Measurements from ENCODE around the gene LRP1.
A peak's percentile ranks its signal among the peaks of the same experiment; 100 is the strongest.

LRP1 gene

DNA sequence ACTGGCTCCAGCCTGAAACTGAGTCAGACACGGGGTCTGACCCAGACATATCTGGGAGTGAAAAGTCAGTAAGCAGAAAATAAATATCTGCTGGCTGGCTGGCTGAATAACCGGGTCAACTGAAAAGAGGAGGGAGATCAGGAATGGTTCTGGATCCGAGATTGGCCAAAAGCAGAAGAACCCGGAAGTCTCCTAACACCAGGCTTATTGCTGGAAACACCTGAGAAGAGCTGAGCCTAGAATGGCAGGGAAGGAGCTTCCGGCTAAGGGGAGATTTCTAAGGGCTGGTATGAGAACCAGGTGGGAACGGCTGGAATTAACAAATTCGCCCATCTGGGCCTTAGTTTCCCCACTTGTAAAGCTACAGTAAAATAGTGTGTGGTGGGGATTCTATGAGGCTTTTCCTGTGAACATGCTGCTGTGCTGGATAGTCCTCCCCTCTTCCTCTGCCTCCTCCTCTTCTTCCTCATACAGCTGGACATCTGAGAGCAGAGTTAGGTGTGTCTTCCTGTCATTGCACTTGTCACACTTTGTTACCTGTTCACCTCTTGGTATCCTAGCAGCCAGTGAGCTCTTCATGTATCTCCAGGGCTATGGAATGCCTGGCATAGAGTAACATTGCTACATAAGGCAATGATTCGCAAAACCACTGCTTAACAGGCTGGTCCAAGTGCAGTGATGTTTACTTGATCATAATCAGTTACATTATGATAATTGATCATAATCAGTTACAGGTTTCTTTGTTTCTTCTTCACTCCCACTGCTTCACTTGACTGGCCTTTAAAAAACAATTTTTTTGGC lies 99.2 kb downstream of the LRP1 start:
- DNase-seq, result no peak

DNA sequence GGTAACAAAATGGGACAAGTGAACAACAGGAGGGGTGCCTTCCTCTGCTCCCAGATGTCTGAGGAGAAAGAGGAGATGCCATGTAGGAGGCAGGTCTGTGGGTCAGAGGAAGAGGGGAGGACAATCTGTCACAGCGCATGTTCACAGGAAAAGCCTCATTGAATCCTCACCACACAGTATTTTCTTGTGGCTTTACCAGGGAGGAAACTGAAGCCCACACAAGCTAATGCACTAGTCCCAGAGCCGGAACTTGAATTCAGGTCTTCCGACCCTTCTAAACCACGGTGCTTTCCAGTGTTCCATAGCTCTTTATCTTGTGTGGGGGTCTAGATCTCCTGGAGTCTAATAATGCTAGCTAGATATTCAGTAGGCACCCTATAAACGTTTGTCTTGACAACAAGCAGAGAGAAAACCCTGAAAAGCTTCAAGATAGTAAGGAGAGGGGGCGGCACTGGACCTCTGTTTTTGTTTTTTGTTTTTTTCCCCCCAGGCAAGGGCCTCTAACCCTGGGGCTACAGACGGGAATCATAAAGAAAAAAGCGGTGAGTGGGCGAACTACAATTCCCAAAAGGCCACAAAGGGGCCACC lies 100.9 kb downstream of the LRP1 start:
- DNase-seq, result no peak

DNA sequence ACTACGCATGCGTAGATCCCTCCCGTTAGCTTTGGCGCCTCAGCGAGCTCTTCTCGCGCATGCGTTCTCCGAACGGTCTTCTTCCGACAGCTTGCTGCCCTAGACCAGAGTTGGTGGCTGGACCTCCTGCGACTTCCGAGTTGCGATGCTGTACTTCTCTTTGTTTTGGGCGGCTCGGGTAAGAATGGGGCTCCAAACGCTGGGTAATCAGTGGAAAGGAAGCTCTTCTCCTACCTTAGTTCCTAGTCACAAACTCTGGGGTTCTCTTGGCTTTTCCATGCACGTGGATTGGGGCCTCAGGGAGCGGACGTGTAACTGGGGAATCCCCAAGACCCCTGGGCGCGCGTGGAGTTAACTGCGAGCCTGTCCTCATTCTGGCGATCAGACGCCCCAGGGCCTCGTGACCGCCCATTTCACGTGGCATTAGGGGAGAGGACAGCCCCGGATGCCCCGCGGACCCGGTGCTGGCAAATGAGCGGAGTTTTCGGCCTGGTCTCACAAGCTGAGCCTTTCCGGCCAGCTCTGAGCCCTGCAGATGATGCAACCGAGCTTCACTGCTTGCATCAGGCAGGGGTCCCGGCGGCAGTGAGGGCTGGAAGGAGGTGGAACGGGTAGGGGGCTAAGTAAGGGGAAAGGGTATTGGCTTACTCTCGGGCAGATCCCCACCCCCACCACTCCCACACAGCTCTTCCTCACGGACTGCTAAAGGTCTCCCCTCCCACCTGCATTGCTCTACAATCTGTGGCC lies 101.5 kb downstream of the LRP1 start, which contains the start of gene SHMT2:
Gene SHMT2 (plus strand): TSS at position 78 of the 747 bp plus-strand sequence. CDS start 68 bp downstream, at position 146.
- peak; percentile 94 for DNase-seq

DNA sequence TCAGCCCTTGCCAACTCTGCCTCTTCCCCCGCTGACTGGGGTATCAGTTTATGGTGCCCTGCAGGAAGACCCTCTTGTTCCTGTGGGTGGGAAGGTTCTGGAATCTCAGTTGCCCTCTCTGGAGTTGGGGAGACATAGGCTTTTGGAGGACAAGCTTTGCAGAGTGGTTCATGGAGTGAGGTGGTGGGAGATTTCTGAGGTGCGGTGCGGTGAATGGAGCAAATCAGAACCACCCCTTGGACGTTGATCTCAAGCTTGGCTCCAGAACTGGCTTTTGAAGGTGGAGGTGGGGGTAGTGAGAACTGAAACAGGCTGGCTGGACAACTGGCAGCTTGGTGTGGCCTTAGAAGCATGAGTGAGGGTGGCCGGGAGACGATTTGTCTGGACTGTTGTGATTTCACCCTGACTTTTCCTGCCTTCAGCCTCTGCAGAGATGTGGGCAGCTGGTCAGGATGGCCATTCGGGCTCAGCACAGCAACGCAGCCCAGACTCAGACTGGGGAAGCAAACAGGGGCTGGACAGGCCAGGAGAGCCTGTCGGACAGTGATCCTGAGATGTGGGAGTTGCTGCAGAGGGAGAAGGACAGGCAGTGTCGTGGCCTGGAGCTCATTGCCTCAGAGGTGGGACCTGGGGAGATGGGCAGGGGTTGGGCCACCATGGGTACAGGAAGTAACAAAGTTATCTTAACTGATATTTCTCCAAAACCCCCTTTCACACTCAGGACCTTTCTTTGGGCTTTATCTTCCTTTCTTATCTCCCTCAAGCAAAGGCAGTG lies 102.3 kb downstream of the LRP1 start:
- DNase-seq, result no peak

DNA sequence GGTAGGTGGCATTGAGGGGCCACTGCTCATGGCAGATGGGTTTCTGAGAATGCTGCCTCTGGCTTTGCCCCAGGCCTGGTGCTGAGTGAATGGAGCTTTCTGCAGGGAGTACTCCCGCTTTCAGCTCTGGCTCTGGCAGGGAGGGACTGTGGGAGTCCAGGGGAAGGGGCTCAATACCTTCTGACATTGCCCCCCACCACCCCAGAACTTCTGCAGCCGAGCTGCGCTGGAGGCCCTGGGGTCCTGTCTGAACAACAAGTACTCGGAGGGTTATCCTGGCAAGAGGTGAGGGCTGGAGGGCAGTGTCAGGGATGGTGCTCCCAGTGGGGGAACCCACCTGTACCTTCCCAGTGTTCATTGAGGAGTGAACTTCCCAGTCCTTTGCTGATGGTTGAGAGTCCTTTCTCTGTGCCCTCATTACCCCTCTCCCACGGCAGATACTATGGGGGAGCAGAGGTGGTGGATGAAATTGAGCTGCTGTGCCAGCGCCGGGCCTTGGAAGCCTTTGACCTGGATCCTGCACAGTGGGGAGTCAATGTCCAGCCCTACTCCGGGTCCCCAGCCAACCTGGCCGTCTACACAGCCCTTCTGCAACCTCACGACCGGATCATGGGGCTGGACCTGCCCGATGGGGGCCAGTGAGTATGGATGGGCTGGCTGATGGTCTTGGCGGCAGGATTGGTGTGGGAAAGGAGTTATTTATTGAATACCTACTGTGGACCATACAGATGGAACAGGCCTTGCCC lies 103.2 kb downstream of the LRP1 start:
- DNase-seq, result peak in 1 of 2 donors; percentile 18

DNA sequence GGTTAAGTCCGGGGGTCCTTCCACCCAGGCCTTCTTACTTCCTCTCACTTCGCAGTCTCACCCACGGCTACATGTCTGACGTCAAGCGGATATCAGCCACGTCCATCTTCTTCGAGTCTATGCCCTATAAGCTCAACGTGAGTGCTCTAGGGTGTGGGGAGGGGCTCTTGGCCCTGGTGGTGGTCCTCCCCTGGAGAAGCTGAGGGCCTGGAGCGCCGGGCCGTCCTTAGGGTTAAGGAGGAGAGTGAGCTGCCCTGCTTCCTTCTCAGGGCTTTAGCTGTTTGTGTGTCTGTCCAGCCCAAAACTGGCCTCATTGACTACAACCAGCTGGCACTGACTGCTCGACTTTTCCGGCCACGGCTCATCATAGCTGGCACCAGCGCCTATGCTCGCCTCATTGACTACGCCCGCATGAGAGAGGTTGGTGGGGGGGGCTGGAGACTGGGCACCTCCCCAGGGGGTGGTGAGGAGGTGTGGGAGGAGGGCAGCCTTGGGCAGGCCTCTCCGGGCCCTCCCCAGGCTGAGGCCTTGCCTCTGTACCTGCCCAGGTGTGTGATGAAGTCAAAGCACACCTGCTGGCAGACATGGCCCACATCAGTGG lies 104.0 kb downstream of the LRP1 start:
- DNase-seq, result no peak

DNA sequence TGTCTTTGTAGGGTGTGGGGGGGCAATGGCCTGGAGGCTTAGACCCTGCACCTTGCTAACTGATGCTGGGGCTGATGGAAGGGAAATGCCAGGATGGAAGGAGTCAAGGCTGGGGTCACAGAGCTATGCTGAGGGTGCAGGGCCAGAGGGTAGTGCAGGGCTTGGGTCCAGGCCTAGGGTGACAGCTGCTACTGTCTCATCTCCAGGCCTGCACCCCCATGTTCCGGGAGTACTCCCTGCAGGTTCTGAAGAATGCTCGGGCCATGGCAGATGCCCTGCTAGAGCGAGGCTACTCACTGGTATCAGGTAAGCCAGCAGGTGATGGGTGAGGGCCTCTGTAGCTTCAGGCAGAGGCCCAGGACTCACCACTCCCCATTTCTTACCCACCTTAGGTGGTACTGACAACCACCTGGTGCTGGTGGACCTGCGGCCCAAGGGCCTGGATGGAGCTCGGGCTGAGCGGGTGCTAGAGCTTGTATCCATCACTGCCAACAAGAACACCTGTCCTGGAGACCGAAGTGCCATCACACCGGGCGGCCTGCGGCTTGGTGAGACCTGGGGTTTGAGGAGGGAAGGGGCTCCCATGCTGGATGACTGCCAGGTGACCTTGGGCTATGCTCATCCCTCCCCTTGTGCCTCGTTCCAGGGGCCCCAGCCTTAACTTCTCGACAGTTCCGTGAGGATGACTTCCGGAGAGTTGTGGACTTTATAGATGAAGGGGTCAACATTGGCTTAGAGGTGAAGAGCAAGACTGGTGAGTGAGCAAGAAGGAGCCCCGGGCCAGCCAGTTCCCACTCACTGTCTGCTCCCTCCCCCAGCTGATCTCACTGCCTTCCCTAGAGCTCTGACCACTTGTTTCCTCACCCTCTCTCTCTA lies 105.3 kb downstream of the LRP1 start:
- DNase-seq, result no peak

DNA sequence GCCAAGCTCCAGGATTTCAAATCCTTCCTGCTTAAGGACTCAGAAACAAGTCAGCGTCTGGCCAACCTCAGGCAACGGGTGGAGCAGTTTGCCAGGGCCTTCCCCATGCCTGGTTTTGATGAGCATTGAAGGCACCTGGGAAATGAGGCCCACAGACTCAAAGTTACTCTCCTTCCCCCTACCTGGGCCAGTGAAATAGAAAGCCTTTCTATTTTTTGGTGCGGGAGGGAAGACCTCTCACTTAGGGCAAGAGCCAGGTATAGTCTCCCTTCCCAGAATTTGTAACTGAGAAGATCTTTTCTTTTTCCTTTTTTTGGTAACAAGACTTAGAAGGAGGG lies 105.9 kb downstream of the LRP1 start:
- DNase-seq, result no peak

DNA sequence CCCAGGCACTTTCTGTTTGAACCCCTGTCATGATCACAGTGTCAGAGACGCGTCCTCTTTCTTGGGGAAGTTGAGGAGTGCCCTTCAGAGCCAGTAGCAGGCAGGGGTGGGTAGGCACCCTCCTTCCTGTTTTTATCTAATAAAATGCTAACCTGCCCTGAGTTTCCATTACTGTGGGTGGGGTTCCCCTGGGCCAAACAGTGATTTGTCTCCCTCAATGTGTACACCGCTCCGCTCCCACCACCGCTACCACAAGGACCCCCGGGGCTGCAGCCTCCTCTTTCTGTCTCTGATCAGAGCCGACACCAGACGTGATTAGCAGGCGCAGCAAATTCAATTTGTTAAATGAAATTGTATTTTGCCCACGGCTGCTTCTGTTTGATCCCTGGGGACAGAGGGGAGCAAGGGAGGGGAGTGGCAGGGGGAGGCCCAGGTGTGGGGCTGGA lies 106.3 kb downstream of the LRP1 start:
- no peak for DNase-seq

DNA sequence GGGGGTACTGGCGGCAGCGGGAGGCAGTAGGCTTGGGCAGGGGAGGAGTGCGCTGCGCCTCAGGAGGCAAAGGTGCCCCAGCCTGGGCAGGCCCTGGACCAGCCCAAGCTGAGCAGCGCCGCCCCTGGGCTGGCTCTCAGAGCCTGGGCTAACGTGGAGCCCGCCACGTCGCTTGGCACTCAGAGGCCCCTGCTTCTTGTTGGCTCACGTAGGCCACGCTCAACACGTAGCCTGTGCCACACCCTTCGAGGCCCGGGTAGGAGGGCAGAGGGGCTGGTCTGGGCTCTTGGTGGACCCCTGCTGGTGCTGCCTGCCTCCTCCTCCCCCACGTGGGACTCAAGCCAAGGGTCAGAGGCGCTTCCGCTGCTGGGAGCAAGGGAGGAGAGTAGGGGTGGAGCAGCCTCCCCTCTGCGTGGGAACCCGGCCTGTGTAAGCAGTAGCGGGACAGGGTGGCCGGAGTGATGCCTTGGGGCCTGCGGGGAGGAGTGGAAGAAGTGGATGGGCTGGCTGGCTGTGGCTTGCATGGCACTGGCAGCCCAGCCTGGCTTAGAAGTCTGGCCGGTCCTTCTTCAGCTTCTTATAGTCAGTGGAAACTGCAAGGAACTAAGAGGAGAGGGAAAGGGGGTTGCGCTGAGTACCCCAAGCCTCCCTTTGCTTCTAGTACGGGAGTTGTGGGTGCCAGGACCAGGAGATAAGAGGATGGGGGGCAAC lies 106.9 kb downstream of the LRP1 start:
- DNase-seq, result peak in 1 of 2 donors; percentile 28

DNA sequence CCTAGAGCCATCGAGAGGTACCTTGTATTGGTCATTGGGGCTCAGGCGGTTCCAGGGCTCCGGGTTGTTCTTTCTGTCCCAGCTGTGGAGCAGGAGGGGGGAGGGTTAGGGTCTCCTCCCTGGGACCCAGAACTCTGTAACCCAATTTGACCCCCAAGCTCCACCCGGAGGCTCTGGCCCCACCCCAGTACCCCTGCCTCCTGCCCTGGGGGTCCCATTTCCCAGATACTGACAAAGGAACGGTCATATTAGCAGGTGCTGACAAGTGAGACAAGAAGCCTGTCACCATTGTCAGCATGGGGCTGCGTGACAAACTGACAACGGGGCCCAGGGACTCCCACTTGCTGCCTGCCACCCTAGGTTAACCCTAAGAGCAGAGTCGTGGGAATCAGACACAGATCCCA lies 107.4 kb downstream of the LRP1 start:
- peak in 1 of 2 donors; percentile 16 for DNase-seq

DNA sequence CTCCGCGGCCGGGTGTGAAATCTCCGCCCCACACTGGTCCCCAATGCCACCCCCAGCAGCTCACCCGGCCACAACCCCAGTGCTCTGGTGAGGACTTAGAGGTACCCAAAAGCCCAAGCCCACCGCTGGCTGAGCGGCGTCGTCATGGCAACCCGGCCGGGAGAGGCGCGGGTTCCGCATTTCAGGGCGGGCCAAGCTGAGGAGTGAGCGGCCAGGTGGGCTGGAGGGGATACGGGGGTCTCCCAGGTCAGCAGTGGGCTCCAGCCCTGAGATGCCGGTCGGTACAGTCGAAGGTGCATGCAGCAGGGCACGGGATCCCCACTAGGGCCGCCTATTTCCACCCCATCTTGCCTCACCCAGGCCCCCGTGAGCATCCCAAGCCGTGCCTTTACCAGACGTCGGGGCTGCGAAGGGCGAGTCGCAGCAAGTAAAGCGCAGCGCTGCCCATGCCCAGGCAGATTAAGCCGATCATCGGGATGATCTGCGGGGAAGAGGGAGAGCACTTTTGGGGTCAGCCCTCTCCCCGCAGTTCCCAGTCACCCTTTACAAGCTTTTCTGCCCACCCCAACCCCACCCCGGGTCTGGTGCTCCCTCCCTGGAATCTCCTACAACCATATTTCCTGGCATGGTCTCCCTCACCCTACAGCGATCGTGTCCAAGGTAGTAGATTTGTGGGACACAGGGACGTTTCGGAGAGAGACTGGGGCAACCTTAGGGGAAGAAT lies 108.1 kb downstream of the LRP1 start:
- DNase-seq, result peak in 1 of 2 donors; percentile 51

DNA sequence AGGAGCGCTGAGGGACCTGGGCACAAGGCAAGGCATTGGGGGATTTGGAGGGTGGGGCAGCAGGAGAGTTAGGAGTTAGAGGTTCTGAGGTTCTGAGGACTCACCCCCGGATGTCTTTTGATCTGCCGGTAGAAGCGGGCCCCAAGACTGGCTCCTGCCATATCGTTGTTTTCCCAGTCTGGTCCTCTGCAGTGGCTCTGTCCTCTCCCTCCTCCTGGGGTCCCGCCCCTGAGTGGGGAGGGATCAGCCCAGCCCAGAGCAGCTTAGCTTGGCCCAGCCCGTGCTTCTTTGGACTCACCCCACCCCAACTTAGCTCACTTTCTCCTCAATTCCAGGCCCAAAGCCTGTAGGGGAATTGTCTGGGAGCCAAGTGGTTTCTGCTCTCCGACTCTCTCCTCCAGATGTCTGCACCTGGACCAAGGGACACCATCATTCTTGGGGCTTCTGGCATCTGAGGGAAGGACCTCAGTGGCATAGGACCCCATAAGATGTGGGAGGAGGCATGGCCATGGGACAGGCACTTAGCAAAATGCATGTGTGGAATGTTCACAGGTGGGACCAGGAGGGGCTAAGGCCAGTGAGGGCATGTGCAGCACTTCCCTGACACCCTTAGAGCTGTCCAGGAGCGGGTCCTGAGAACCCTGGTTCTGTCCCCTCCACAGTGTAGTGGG lies 108.8 kb downstream of the LRP1 start:
- peak in 1 of 2 donors; percentile 32 for DNase-seq

DNA sequence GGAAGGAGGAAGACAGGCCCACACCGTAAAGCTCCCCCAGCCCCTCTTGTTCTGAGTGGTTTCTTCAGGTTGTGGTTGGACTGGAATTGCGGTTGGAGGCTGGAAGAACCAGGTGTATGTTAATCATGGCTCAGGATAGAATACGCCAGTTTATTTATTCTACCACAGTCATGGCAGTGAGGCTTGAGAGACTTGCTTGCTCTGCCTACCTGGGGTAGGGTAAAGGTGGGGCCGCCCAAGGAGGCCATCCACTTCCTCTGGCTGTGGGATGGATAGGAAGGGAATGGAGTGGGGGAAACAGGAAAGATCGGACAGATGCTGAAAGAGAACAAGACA lies 109.3 kb downstream of the LRP1 start:
- DNase-seq, result no peak

DNA sequence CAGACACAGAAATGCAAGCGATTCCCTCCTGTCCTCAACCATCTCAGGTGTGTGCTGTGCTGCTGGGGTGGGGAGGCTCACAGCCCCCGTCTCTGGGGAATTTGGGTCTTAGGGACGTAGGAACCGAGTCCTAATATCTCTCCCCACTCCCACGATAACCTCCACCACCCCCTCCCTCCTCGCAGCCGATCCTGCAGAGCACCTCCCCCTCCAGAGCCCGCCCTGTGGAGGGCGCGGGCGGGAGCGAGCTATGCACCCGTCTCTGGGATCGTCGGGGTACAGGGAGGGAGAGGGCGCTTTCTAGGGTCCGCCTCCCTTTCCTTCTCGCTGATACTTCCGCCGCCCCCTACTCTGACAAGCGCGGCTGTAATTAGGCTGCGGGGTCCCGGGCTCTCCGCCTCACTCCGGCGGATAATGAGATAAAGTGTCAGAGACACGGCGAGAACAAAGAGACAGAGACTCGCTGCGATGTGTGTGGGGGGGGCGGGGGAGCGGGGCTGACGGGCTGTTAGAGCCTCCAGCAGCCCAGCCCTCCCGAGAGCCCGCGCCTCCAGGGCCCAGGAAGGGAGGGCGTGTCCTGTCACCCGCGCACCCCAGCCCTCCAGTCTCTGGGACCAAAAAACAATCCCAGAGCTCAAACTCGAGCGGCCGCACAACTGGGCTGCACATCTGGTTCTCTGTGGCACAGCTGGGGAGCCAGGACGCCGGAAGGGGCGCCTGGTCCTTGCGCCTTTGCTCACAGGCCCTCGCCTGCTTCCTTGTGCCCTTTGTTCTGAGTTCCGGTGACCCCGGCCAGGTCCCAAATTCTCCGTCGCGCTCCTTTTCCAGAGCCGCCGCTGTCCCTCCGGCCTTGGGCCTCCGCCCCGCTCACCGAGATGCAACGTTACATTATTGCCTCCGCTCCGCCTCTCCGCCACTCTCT lies 109.9 kb downstream of the LRP1 start:
- DNase-seq, result peak; percentile 44 to 54

DNA sequence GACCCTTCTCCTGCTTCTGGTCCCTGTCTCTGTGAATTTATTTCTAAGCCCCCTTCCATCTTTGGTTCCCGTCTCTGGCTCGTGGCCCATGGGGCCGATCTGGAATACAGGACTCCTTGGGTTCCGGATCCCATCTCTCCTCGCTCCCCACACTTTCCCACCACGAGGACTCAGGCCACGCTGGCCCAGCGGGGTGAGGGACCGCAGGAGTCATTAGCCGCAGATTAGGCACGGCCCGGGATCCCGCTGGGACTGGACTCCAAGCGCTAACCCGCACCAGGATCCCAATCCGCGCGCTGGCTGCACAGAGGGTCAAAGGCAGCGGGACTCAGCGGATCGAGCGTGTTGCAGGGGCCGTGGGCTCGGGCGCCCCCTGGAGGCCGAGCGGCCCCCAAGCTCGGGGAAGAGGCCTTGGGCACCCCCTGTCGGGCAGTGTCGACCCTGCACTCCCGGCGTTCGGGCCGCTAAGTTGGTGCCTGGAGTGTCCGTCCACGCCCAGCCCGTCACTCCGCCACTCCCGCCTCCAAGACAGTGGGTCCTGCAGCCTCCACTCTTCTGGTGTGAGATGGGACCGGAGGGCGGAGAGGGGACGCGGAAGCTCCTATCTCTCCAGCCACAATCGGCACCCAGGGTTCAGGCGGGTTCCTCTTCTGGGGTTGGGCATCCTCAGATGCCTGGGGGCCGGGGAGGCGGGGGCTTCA lies 110.7 kb downstream of the LRP1 start:
- peak; percentile 92 to 93 for DNase-seq

DNA sequence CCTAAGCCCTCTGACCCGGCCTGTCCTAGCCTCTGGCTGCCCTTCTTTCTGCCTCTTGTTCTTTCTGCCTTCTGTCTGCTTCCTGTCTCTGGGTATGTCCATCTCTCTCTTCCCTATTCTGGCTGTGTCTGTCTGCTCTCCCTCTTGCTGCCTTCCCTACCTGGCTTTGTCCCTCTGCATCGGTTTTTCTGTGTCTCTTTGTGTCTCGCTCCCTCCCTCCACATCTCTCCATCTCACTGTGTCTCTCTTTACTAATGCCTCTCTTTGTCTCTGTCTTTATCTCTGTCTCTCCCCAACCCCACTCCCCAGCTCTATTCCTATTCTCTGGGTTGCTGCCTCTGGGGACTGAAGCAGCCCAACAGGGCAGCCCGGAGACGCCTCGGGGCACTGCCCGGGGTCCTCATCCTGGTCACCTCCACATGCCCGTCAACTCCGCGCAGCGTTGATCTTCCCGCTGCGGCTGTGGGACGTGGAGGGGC lies 111.3 kb downstream of the LRP1 start:
- no peak for DNase-seq

Measured in stimulated activated CD4-positive, alpha-beta T cell treated with anti-CD3 and anti-CD28 coated beads, Interleukin-2, amount 100 ng/mL, for 24 hours (primary cell).